Stomach (tissue), 9 donors: ENCODE measurements around the gene TMEM187. TPM values are rescaled to one million over a fixed set of nuclear protein-coding genes. Genes with fewer than 3 reads are reported as not detected.

ENCODE experiments used
- DNase-seq, 2 donors: peaks; one replicate each; pipeline versions ENCODE4 v3.0.0 to v3.0.0-alpha.2; 2013 to 2019
- H3K27ac ChIP-seq, 5 donors: fragments of 200-600 bp in 4 of 5; sonication (generic) in 4 of 5; one replicate each; pipeline ENCODE4 v1.5.1; 2013 to 2019; ENCODE audit warnings: mild to moderate bottlenecking in 1 of 5, moderate library complexity in 1 of 5
- H3K27me3 ChIP-seq, 3 donors: fragments of 200-600 bp; sonication (generic); one replicate each; pipeline ENCODE4 v1.5.1; 2017 to 2019; ENCODE audit warnings: mixed run types in 1 of 3
- H3K36me3 ChIP-seq, 4 donors: fragments of 200-600 bp; sonication (generic); 1 replicate in 3 of 4; 2 replicates in 1 of 4; pipeline ENCODE4 v1.5.1; 2016 to 2019
- H3K4me1 ChIP-seq, 4 donors: fragments of 200-600 bp; sonication (generic); one replicate each; pipeline ENCODE4 v1.5.1; 2016 to 2019
- H3K4me3 ChIP-seq, 4 donors: fragments of 200-600 bp; sonication (generic) in 3 of 4; one replicate each; pipeline ENCODE4 v1.5.1; 2016 to 2019; ENCODE audit warnings: mild to moderate bottlenecking in 1 of 4
- H3K9me3 ChIP-seq, 4 donors: fragments of 200-600 bp; sonication (generic); one replicate each; pipeline ENCODE4 v1.5.1; 2016 to 2019
- EP300 ChIP-seq: sonication (generic); formaldehyde crosslinking; IDR thresholded peaks from one replicate; pipeline ENCODE4 v1.6.1; 2017; ENCODE audit warnings: antibody characterized with exemption
- POLR2A ChIP-seq, 4 donors: fragments of 450-650 bp; IDR thresholded peaks; one replicate each; pipeline ENCODE4 v1.6.1; 2016; ENCODE audit warnings: antibody characterized with exemption in 4 of 4, control low read depth in 2 of 4, mild to moderate bottlenecking in 1 of 4, moderate library complexity in 1 of 4
- POLR2AphosphoS5 ChIP-seq, 3 donors: sonication (generic); formaldehyde crosslinking; IDR thresholded peaks; one replicate each; pipeline ENCODE4 v1.6.1; 2016; ENCODE audit warnings: antibody characterized with exemption in 3 of 3
- WGBS, 5 donors: extraction: QIAGEN DNeasy Blood & Tissue Kit in 3 of 5; methylation state at CpG; one replicate each; pipeline versions ENCODE4 v1.1.5 to v1.1.7; 2013 to 2018; 5-methylcytosine and 5-hydroxymethylcytosine counted together
- intact Hi-C: fragments of 100-400 bp; cut with DNase I; formaldehyde crosslinking; loops from one replicate; pipeline ENCODE4 v1.15.1; 2023; ENCODE audit warnings: low total_unique reads
- polyA plus RNA-seq, 3 donors: library from polyadenylated mRNA; stranded (reverse); fragments of 200-250 nt; gene quantifications; one replicate each; pipeline ENCODE4 v1.2.3, GENCODE V29; 2013
- total RNA-seq, 5 donors: library from RNA; depleted of rRNA; stranded (reverse); fragments of >200 nt; gene quantifications; one replicate each; pipeline versions ENCODE4 v1.1.0 to v1.2.3, GENCODE V29; 2014 to 2016
- TF ChIP-seq, protein P1 (sequence below), 7 experiments: fragments of 450-650 bp in 4 of 7; fragments of 200-600 bp in 3 of 7; sonication (generic) in 3 of 7; IDR thresholded peaks; one replicate each; pipeline ENCODE4 v1.5.1; 2016 to 2019; ENCODE audit warnings: antibody characterized with exemption in 7 of 7, control low read depth in 2 of 7, mild to moderate bottlenecking in 1 of 7
- donor health status: healthy with polysubstance abuse.
- donor health status: Bipolar disorder and iron deficiency.
- donor health status: healthy.

TMEM187 gene
- total and polyA plus RNA-seq, 8 donors, result 0.89 to 16.2 (median 4.6) TPM; not detected in 1

DNA sequence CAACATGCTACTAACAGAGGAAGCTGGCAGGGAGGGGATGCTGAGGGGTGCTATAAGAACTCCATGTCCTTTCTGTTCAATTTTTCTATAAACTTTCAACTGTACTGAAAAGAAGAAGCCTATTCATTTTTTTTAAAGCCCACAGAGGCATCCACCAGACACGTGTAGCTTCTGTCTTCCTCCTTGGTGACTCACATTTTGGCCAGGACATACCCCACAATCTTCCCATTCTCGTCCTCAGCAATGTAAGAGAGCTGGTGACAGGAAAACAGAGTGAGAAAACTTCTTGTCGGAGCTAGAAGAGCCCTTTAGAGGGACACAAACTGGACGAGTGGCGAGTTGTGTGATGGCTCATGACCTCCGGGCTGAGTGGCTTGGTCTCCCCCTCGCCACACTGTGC is 38.8 kb upstream of the TMEM187 start:
- DNase-seq, result no peak
- TF ChIP-seq POLR2AphosphoS5 (IDR thresholded peaks at IDR 0.05) (no peak), EP300 (no peak), POLR2A (IDR thresholded peaks at IDR 0.05) (no peak)
- TF ChIP-seq, protein P1, sequence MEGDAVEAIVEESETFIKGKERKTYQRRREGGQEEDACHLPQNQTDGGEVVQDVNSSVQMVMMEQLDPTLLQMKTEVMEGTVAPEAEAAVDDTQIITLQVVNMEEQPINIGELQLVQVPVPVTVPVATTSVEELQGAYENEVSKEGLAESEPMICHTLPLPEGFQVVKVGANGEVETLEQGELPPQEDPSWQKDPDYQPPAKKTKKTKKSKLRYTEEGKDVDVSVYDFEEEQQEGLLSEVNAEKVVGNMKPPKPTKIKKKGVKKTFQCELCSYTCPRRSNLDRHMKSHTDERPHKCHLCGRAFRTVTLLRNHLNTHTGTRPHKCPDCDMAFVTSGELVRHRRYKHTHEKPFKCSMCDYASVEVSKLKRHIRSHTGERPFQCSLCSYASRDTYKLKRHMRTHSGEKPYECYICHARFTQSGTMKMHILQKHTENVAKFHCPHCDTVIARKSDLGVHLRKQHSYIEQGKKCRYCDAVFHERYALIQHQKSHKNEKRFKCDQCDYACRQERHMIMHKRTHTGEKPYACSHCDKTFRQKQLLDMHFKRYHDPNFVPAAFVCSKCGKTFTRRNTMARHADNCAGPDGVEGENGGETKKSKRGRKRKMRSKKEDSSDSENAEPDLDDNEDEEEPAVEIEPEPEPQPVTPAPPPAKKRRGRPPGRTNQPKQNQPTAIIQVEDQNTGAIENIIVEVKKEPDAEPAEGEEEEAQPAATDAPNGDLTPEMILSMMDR (IDR thresholded peaks at IDR 0.05), result no peak
- intact Hi-C loops, result no loop called here
- Histone ChIP-seq H3K9me3 (no peaks in the 10 kb centered on the region), H3K27ac (peak overlapping the region in 3 of 5 donors; percentile 61 to 86 (median 77)), H3K36me3 (peaks cover 4 to 36% (median 29%) of the 10 kb centered on the region in 4 donors), H3K27me3 (no peaks in the 10 kb centered on the region), H3K4me3 (peak overlapping the region; percentile 64 to 85 (median 76)), H3K4me1 (peaks cover 0 to 50% (median 30%) of the 10 kb centered on the region in 4 donors)
- 15 to 52% (median 30%) methylated on average over 7 of the region's 7 CpGs for WGBS, 5 donors

DNA sequence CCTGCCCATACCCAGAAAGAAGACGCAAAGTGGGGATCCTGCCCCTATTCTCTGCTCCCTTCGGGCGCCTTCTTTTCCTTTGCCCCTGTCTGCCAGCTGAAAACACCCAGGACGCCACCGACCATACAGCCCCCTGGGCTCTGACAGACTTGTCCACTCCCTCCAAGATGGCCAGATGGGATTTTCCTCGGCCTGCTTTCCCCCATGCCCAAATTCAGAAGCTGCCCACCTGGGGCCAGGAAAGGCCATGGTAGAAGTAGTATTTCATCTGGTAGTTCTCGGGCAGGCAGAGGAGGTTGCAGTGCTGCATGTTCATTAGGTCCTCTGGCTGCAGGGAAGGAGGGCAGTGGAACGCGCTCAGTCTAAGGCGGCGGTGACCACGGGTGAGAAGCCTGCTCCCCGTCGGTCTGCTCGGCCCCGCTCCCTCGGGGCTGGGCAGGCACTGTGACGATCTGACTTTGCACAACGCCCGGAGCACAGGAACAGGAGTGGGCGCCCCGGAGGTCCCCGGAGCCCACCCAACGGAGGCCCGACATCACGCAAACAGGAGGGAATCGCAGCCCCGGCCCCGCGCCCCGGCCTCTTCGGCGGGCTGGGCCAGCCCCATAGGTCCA is 38.3 kb upstream of the TMEM187 start:
- intact Hi-C loops, result no loop called here
- Histone ChIP-seq H3K4me3 (peak overlapping the region; percentile 64 to 85 (median 76)), H3K36me3 (peaks cover 4 to 35% (median 29%) of the 10 kb centered on the region in 4 donors), H3K4me1 (peaks cover 0 to 45% (median 25%) of the 10 kb centered on the region in 4 donors), H3K27me3 (no peaks in the 10 kb centered on the region), H3K9me3 (no peaks in the 10 kb centered on the region), H3K27ac (peak overlapping the region; percentile 16 to 86 (median 61))
- WGBS, 5 donors, result 4 to 44% (median 14%) methylated on average over 8 to 33 of the region's 33 CpGs
- TF ChIP-seq POLR2AphosphoS5 (IDR thresholded peaks at IDR 0.05), result no peak
- no peak for TF ChIP-seq EP300
- no peak for TF ChIP-seq POLR2A (IDR thresholded peaks at IDR 0.05)
- TF ChIP-seq, protein P1 (IDR thresholded peaks at IDR 0.05), result no peak
- DNase-seq, result no peak

DNA sequence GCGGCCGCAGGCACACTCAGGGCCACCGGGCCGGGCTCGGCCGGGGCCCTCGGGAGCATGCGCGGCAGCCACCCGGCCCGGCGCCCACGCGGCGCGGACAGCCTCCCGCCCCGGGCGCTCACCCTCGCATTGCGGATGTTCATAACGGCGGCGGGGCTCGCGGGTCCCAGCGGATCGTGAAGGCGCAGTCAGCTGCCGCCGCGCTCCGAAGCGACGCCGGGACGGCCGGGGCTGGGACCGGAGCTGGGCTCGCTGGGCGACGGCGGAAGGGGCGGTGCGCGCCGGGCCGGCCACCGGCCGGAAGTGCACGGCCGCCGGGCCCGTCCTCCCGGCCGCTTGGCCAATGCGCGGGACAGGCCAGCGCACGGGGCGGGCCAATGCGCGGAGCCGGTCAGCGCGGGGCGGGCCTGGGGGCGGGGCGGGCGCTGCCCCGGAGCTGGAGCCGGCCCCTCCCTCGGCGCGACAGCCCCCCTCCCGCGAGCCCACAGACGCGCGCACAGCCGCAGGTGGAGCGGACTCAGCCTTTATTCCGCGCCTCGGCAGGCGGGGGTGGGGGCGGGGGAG is 37.7 kb upstream of the TMEM187 start, which contains the start of gene NAA10:
TSS of gene NAA10 (minus strand) at position 276 of the 564 bp plus-strand sequence. CDS start at position 143, 133 bp downstream.
- DNase-seq, result peak; percentile 80 to 93
- Histone ChIP-seq H3K27me3 (no peaks in the 10 kb centered on the region), H3K27ac (peak within 1 kb of the TSS; percentile 16 to 86 (median 61)), H3K36me3 (peaks cover 4 to 30% (median 26%) of the 10 kb centered on the region in 4 donors), H3K4me3 (peak within 1 kb of the TSS; percentile 64 to 85 (median 76)), H3K4me1 (peaks cover 0 to 39% (median 21%) of the 10 kb centered on the region in 4 donors), H3K9me3 (no peaks in the 10 kb centered on the region)
- TF ChIP-seq, protein P1 (IDR thresholded peaks at IDR 0.05), result no peak
- TF ChIP-seq POLR2AphosphoS5 (IDR thresholded peaks at IDR 0.05), result no peak
- no peak for TF ChIP-seq EP300
- WGBS, 5 donors, result 0 to 13% (median 1%) methylated on average over 5 to 56 of the region's 87 CpGs; no CpG with 5 or more reads in 1 of the 5 donors
- intact Hi-C loops, result no loop called here

DNA sequence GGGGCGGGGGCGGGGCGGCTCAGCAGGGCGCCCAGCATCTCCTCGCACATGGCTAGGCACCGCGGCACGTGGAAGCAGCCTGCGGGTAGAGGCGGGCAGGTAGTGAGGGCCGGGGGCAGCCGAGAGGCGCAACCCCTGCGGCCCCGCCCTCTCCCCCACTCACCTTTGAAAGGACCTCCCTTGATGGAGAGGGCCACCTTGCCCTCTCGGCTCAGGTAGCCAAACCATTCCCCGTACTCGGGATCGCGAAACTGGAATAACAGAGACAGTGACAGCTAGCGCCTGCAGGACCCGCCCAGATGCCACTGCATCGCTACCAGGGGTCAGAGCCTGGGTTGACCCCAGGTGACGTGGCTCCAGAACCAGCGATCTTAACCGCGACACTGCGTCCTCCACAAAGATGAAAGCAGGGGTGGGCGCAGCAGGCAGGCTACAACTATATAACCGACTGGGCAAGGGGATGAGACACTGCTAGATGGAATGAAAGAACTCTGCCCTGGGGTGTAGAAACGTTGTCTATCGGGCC is 37.2 kb upstream of the TMEM187 start:
- peaks cover 3 to 24% (median 22%) of the 10 kb centered on the region in 4 donors for H3K36me3 ChIP-seq
- peak overlapping the region in 3 of 5 donors; percentile 47 to 86 (median 77) for H3K27ac ChIP-seq
- intact Hi-C loops, result no loop called here
- H3K27me3 ChIP-seq, result no peaks in the 10 kb centered on the region
- no peak for DNase-seq
- no peaks in the 10 kb centered on the region for H3K9me3 ChIP-seq
- TF ChIP-seq POLR2AphosphoS5 (IDR thresholded peaks at IDR 0.05) (no peak), POLR2A (IDR thresholded peaks at IDR 0.05) (no peak), EP300 (no peak)
- TF ChIP-seq, protein P1 (IDR thresholded peaks at IDR 0.05), result no peak
- peak overlapping the region; percentile 64 to 85 (median 76) for H3K4me3 ChIP-seq
- WGBS, 5 donors, result 6 to 35% (median 29%) methylated on average over 7 to 28 of the region's 32 CpGs
- H3K4me1 ChIP-seq, result peaks cover 0 to 33% (median 21%) of the 10 kb centered on the region in 4 donors
